ENCODE data around the gene CREBZF. TPM values are rescaled to one million over a fixed set of nuclear protein-coding genes. Genes with fewer than 3 reads are reported as not detected.

CREBZF gene
- total RNA-seq, 4 donors from 2014 or later = 26.1 to 87.1 (median 32.8) TPM

DNA sequence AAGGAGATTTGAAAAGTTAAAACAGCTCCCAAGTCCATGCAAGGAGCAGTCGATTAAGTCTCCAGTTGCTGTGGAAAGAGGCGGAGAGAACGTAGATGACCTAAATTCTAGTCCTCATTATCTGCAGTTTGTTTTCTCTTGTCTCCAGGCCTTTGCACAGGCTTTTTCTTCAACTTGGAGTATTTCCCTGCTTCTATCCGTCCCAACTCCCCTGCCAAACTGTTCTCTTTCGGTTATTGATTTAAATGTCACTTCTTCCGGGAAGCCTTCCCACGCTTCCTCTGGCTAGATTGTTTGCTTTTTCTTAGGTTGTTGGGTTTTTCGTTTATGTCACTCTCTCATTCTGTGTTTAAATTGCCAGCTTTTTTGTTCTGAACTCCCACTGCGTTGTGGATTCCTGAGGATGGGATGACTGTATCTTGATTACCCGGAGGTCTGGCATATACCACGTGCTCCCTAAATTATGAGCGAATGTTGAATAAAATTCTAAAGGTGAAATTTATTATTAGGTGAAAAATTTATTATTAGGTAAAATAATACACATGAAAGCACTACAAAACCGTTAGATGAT is 36.1 kb downstream of the CREBZF start:
- Histone ChIP-seq H3K4me3 (peak overlapping the region; percentile 81), H3K36me3 (peaks cover 8% of the 10 kb centered on the region), H3K27ac (peak overlapping the region; percentile 90), H3K4me1 (peaks cover 27% of the 10 kb centered on the region), H3K27me3 (no peaks in the 10 kb centered on the region), H3K9me3 (no peaks in the 10 kb centered on the region)
- DNase-seq (ENCODE audit: low spot score in 2 of 2) = no peak
- WGBS = 2% methylated on average over 13 of the region's 13 CpGs
- TF ChIP-seq EP300 (IDR thresholded peaks at IDR 0.05) (no peak), POLR2AphosphoS5 (IDR thresholded peaks at IDR 0.05) (no peak), POLR2A (IDR thresholded peaks at IDR 0.05) (no peak)
- TF ChIP-seq, protein P1, sequence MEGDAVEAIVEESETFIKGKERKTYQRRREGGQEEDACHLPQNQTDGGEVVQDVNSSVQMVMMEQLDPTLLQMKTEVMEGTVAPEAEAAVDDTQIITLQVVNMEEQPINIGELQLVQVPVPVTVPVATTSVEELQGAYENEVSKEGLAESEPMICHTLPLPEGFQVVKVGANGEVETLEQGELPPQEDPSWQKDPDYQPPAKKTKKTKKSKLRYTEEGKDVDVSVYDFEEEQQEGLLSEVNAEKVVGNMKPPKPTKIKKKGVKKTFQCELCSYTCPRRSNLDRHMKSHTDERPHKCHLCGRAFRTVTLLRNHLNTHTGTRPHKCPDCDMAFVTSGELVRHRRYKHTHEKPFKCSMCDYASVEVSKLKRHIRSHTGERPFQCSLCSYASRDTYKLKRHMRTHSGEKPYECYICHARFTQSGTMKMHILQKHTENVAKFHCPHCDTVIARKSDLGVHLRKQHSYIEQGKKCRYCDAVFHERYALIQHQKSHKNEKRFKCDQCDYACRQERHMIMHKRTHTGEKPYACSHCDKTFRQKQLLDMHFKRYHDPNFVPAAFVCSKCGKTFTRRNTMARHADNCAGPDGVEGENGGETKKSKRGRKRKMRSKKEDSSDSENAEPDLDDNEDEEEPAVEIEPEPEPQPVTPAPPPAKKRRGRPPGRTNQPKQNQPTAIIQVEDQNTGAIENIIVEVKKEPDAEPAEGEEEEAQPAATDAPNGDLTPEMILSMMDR (IDR thresholded peaks at IDR 0.05) = no peak

DNA sequence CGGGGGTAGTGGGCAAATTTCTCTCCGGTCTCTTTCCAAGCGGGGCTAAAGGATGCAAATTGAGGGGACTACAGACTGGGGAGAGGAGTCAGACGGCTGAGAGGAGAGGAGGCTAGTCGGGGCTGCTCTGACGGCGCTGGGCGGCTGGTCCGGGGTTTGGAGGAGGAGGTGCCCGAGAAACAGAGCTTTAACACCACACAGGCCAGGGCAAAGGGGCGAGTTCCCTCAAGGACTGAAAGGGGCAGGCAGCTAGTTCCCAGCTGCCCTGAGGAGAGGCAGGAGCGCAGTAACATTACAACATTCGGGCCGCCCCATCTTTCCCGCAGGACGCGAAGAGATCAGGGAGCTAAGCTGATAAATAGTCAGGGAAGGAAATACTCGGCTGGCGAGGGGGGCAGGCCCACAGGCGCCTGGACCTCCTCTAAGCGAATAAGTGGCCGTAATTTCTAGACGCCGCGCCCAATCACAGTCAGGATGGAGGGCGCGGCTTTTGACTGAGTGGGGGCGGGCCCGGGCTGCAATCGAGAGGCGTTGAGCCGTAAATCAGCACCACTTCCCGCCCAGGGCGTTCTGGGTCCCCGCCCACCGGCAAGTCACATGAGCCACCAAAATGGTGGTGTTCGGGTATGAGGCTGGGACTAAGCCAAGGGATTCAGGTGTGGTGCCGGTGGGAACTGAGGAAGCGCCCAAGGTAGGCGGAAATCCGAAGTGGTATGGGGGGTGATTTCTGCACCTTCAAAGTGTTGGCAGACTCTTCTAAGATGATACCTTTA is 36.7 kb downstream of the CREBZF start, which contains the start of gene TMEM126B:
Gene TMEM126B (plus strand): TSS at position 596 of the 773 bp plus-strand sequence. CDS start 15 bp downstream, at position 611.
- TF ChIP-seq, protein P1 (IDR thresholded peaks at IDR 0.05) = no peak
- TF ChIP-seq EP300 (IDR thresholded peaks at IDR 0.05) (no peak), POLR2A (IDR thresholded peaks at IDR 0.05) (peak; percentile 18 to 70), POLR2AphosphoS5 (IDR thresholded peaks at IDR 0.05) (peak; percentile 20 to 66 (median 23))
- no peaks in the 10 kb centered on the region for H3K9me3 ChIP-seq
- peak; percentile 99 for DNase-seq (ENCODE audit: low spot score in 2 of 2)
- peaks cover 8% of the 10 kb centered on the region for H3K36me3 ChIP-seq
- under 1% methylated on average over 40 of the region's 41 CpGs for WGBS
- H3K27me3 ChIP-seq = no peaks in the 10 kb centered on the region
- H3K4me3 ChIP-seq = peak within 1 kb of the TSS; percentile 81
- H3K27ac ChIP-seq = peak within 1 kb of the TSS; percentile 90
- peaks cover 27% of the 10 kb centered on the region for H3K4me1 ChIP-seq

DNA sequence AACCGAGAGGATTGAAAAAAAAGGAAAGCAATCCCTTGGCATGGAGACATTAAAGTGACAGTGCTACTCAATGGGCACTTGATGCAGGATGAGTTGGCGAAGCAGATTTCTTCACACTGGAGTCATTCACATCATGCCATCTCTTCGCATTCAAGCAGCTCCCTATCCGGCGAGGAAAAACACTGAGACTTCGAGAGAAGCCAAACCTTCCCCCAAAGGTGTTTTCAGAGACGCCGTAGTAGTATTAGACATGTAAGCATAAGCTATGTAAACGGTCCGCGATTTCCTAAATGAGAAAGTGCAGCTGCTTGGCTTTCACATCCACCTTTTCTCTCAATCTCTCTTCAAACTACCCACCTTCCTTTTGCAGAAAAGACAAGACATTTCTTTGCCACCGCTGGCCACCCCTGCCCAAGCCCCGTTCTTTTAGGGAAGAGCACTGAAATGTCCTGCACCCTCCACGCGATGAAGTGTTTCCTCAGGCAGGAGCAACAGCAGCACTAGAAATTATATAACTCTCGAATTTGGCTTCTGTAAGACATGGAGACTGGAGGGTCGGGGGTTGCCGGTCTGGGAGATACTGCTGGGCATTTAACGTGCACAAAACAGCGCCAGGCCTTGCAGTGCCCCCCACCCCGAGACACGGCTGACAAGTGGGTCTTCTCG is 37.5 kb downstream of the CREBZF start, which contains the start of gene DLG2:
Gene DLG2 (minus strand): TSS at position 13 of the 666 bp plus-strand sequence.
- H3K27me3 ChIP-seq = no peaks in the 10 kb centered on the region
- TF ChIP-seq POLR2AphosphoS5 (IDR thresholded peaks at IDR 0.05) = no peak
- no peak for TF ChIP-seq POLR2A (IDR thresholded peaks at IDR 0.05)
- no peak for TF ChIP-seq EP300 (IDR thresholded peaks at IDR 0.05)
- TF ChIP-seq, protein P1 (IDR thresholded peaks at IDR 0.05) = no peak
- peaks cover 27% of the 10 kb centered on the region for H3K4me1 ChIP-seq
- under 1% methylated on average over 23 of the region's 23 CpGs for WGBS
- peaks cover 8% of the 10 kb centered on the region for H3K36me3 ChIP-seq
- H3K27ac ChIP-seq = peak within 1 kb of the TSS; percentile 90
- H3K4me3 ChIP-seq = peak within 1 kb of the TSS; percentile 81
- no peak for DNase-seq (ENCODE audit: low spot score in 2 of 2)
- no peaks in the 10 kb centered on the region for H3K9me3 ChIP-seq

DNA sequence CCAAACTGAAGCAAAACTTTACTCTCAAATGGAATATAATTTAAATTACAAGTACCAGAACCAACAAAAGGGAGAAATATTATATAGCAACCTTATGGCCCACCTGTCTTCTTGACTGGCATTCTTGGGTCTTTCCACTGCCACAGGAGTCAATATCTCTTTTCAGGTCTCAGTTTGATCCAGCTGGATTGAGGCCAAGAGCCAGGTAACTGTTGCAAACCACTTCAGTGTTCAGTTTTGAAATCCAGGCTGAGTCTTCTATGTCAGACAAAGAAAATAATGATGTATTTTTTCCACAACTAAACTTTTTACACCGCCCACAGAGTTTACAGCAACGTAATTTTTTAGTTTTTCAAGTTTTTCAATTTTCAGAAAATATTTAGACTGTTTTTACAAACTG is 38.4 kb downstream of the CREBZF start:
- Histone ChIP-seq H3K4me3 (no peak overlapping the region), H3K4me1 (peaks cover 27% of the 10 kb centered on the region), H3K9me3 (no peaks in the 10 kb centered on the region), H3K36me3 (peaks cover 4% of the 10 kb centered on the region), H3K27ac (no peak overlapping the region), H3K27me3 (no peaks in the 10 kb centered on the region)
- no peak for DNase-seq (ENCODE audit: low spot score in 2 of 2)
- WGBS = 39% methylated on average over 2 of the region's 2 CpGs
- no peak for TF ChIP-seq EP300 (IDR thresholded peaks at IDR 0.05)
- TF ChIP-seq POLR2A (IDR thresholded peaks at IDR 0.05) = no peak
- no peak for TF ChIP-seq POLR2AphosphoS5 (IDR thresholded peaks at IDR 0.05)
- TF ChIP-seq, protein P1 (IDR thresholded peaks at IDR 0.05) = no peak

All from suprapubic skin (tissue), 4 donors.